HG03439 (cell line): ENCODE measurements around the gene NUDT12.

Experiments used
- ATAC-seq: cut with Tn5 transposase; IDR thresholded peaks from one replicate; pipeline ENCODE4 v1.9.1; 2021; ENCODE audit warnings: mild to moderate bottlenecking, moderate library complexity; ENCODE audit not compliant: unreplicated experiment

The NUDT12 gene

GRCh38 chr5:103562453-103563157, at the start of gene NUDT12:
Gene NUDT12, minus strand, starts transcription at chr5:103562789. Its CDS starts 2,541 bp downstream, at chr5:103560248.
- ATAC-seq: peak; percentile 62

GRCh38 chr5:103607346-103607745, 44.8 kb upstream of the NUDT12 start:
- no peak for ATAC-seq

GRCh38 chr5:103605277-103605676, 42.7 kb upstream of the NUDT12 start:
- no peak for ATAC-seq

GRCh38 chr5:103602438-103602837, 39.8 kb upstream of the NUDT12 start:
- no peak for ATAC-seq

GRCh38 chr5:103601314-103601713, 38.7 kb upstream of the NUDT12 start:
- ATAC-seq: no peak

- ATAC-seq: no peak
Measured at GRCh38 chr5:103600086-103600485, 37.5 kb upstream of the NUDT12 start.

- ATAC-seq: no peak
Measured at GRCh38 chr5:103598997-103599566, 36.5 kb upstream of the NUDT12 start.

- ATAC-seq: no peak
Measured at GRCh38 chr5:103590221-103590620, 27.6 kb upstream of the NUDT12 start.

GRCh38 chr5:103589776-103590175, 27.2 kb upstream of the NUDT12 start:
- no peak for ATAC-seq

- ATAC-seq: no peak
Measured at GRCh38 chr5:103589357-103589756, 26.8 kb upstream of the NUDT12 start.

- ATAC-seq: no peak
Measured at GRCh38 chr5:103587185-103587748, 24.7 kb upstream of the NUDT12 start.

- ATAC-seq: no peak
Measured at GRCh38 chr5:103582364-103582763, 19.8 kb upstream of the NUDT12 start.

GRCh38 chr5:103573411-103573810, 10.8 kb upstream of the NUDT12 start:
- ATAC-seq: no peak

- ATAC-seq: no peak
Measured at GRCh38 chr5:103572454-103572853, 9.9 kb upstream of the NUDT12 start.

GRCh38 chr5:103571730-103572129, 9.1 kb upstream of the NUDT12 start:
- ATAC-seq: no peak

GRCh38 chr5:103569313-103570060, 6.9 kb upstream of the NUDT12 start:
- no peak for ATAC-seq

- ATAC-seq: no peak
Measured at GRCh38 chr5:103565719-103566118, 3.1 kb upstream of the NUDT12 start.

- ATAC-seq: peak; percentile 47
Measured at GRCh38 chr5:103561685-103562452, 720 bp downstream of the NUDT12 start.

GRCh38 chr5:103560826-103561225, 1.8 kb downstream of the NUDT12 start:
- ATAC-seq: no peak

GRCh38 chr5:103546858-103547257, 15.7 kb downstream of the NUDT12 start:
- ATAC-seq: no peak

GRCh38 chr5:103542441-103542840, 20.1 kb downstream of the NUDT12 start:
- ATAC-seq: no peak
